ENCODE results near the gene CENPF.
"Not testable (repeated sequence)": the region's sequence is repeated elsewhere in the genome, so short reads cannot be mapped to it uniquely, and the experiment has no call there.

CENPF gene

DNA sequence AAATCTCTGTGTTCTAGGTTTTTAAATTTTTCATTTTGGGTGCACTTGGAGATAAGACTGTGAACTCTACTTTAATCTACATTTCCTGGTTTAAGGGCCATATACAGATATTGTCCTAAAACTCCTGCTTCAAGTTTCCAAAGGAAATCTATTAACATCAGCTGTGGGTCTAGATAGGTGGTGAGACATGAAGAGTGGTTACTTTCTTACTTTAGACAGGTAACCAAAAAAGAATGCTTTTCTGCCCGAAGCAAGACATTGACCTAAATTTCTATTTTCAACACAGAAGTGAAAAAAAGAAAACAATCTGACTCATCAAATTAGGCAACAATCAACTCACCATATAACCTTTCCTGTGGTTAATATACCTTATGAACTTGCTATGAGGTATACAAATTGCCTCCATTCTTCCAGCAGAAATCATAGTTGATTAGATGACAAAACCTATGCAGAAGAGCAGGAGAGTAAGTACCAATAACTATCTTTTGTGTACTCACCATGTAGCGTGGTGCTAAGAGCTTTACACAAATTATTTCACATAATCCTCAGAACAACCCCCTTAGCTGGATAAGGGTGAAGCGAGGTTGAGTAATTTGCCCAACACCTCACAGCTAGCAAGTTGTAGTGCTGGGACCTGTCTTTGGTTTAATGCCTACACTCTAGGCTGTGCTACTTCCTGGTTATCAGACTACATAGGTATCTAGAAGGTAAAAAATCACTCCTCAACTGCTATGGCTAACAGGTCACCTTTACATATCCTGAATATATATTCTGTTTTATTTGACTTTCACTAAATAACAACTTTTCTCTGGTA, 28.2 kb upstream of the CENPF start:
- DNase-seq (ENCODE audit: low read depth, low spot score): no peak
- H3K4me3 ChIP-seq (ENCODE audit: low read depth, low read length): no peak overlapping the region
- in situ Hi-C loops (cut with HindIII; ENCODE audit: low sequenced_read_pairs): no loop called here
- TF ChIP-seq, protein P1, sequence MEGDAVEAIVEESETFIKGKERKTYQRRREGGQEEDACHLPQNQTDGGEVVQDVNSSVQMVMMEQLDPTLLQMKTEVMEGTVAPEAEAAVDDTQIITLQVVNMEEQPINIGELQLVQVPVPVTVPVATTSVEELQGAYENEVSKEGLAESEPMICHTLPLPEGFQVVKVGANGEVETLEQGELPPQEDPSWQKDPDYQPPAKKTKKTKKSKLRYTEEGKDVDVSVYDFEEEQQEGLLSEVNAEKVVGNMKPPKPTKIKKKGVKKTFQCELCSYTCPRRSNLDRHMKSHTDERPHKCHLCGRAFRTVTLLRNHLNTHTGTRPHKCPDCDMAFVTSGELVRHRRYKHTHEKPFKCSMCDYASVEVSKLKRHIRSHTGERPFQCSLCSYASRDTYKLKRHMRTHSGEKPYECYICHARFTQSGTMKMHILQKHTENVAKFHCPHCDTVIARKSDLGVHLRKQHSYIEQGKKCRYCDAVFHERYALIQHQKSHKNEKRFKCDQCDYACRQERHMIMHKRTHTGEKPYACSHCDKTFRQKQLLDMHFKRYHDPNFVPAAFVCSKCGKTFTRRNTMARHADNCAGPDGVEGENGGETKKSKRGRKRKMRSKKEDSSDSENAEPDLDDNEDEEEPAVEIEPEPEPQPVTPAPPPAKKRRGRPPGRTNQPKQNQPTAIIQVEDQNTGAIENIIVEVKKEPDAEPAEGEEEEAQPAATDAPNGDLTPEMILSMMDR (IDR thresholded peaks at IDR 0.05; ENCODE audit: low read depth, low read length): no peak

DNA sequence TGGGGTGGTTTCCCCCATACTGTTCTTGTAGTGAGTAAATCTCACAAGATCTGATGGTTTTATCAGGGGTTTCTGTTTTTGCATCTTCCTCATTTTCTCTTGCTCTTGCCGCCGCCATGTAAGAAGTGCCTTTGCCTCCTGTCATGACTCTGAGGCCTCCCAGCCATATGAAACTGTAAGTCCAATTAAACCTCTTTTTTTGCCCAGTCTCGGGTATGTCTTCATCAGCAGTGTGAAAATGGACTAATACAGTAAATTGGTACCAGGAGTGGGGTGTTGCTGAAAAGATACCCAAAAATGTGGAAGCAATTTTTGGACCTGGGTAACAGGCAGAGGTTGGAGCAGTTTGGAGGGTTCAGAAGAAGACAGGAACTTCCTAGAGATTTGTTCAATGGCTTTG, 26.9 kb upstream of the CENPF start:
- in situ Hi-C loops (cut with HindIII; ENCODE audit: low sequenced_read_pairs); DNase-seq (ENCODE audit: low read depth, low spot score); H3K4me3 ChIP-seq (ENCODE audit: low read depth, low read length): not testable (repeated sequence)

DNA sequence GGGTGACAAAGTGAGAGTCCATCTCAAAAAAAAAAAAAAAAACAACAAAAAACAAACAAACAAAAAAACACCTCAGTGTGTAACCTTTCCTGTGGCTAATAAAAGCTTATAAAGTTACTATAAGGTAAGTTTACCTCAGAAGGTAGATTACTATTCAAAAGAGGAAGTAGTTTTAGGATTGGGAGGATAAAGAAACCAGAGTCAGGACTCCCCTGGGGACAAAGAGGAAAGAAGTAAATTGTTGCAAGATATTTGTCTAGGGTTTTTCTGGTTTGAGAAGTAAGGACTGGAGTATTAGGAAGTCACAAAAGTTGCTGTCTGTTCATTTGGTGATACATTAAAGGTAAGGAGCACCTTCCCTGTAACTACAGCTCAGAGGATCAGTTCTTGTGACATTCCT, 23.8 kb upstream of the CENPF start:
- DNase-seq (ENCODE audit: low read depth, low spot score): no peak
- in situ Hi-C loops (cut with HindIII; ENCODE audit: low sequenced_read_pairs): no loop called here
- no peak overlapping the region for H3K4me3 ChIP-seq (ENCODE audit: low read depth, low read length)
- TF ChIP-seq, protein P1 (IDR thresholded peaks at IDR 0.05; ENCODE audit: low read depth, low read length): no peak

DNA sequence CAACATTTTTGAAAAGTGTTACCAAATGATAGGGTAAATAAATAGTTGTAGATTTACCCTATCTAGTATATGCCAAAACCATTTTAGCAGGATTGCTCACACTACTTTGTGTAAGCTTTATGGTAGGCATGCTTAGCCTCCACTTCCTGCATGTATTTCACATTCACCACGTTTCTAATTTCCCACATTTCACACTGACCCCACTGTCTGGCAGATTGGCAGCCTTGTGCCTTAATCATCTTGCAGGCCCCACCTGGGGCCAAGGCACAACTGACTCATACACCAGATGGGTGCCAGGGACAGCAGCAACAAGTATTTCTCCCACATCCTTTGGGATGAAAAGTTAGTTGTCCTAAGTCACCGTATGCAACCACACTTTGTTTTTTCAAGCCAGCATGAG, 21.2 kb upstream of the CENPF start:
- DNase-seq (ENCODE audit: low read depth, low spot score): peak; percentile 91
- no peak overlapping the region for H3K4me3 ChIP-seq (ENCODE audit: low read depth, low read length)
- in situ Hi-C loops (cut with HindIII; ENCODE audit: low sequenced_read_pairs): no loop called here
- TF ChIP-seq, protein P1 (IDR thresholded peaks at IDR 0.05; ENCODE audit: low read depth, low read length): no peak

DNA sequence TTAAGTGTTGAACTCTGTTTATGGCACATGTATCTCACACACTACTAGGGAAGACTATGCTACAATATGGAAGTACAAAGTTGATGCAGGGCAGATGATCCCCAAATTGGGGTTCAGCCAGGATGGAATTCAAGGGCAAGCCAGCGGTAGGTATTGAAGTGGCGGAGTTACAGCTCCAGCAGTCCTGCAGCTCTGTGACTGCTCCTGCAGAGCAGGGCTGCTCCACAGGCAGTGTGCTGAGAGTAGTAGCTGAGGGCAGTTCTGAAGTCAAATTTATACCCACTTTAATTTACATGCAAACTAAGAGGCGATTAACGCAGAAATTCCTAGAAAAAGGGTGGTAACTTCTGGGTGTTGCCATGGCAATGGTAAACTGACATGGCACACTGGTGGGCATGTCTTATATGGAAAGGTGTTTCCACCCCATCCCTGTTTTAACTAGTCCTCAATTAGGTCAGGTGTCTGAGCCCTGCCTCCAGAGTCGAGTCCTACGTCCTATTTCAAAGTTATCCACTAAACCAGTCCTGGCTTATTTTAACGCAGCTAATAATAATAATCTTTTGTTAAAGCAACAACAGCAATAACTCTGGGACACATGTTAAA, 20.6 kb upstream of the CENPF start:
- TF ChIP-seq, protein P1 (IDR thresholded peaks at IDR 0.05; ENCODE audit: low read depth, low read length): no peak
- H3K4me3 ChIP-seq (ENCODE audit: low read depth, low read length): no peak overlapping the region
- in situ Hi-C loops (cut with HindIII; ENCODE audit: low sequenced_read_pairs): no loop called here
- no peak for DNase-seq (ENCODE audit: low read depth, low spot score)

DNA sequence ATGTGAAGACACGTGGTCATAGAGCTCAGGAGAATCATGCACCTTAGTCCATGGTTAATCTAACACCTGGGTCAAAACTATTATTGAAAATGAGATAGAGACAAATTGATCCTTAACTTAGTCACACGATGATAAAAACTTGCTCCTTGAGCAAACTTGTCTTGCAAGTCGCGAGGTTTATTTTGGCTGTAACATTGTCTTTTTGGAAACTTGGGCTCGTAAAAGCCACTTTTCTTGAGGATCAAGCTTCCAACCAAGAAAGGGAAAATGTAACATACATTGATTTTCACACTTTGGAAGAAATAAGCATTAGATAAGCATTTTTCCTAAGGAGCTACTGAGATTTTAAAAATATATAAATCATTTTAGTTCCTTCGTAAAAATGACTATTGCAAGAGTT, 19.9 kb upstream of the CENPF start:
- in situ Hi-C loops (cut with HindIII; ENCODE audit: low sequenced_read_pairs): no loop called here
- TF ChIP-seq, protein P1 (IDR thresholded peaks at IDR 0.05; ENCODE audit: low read depth, low read length): no peak
- no peak for DNase-seq (ENCODE audit: low read depth, low spot score)
- H3K4me3 ChIP-seq (ENCODE audit: low read depth, low read length): no peak overlapping the region

DNA sequence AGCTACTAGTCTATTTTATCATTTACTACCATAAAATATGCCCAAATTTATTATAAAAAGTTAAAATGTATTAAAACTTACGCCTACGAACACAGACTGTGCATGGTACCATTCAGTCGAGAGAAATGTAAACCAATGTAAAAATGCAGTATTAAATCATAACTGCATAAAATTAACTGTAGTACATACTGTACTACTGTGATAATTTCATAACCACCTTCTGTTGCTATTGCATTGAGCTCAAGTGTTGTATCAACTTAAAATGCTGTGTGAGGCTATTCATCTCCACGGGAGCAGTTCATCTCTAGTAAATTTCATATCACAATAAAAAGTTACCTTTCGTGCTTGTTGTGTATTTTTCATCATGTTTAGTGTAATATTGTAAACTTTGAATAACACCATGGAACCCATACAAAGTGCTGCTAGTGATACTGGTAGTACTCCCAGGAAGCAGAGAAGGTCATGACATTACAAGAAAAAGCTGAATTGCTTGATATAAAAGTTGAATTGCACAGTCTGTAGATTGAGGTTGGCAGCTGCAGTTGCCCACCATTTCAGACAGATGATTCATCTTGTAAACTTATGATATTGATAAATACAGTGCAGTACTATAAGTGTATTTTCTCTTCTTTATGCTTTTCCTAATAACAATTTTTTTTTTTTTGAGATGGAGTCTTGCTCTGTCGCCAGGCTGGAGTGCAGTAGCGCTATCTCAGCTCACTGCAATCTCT, 19.0 kb upstream of the CENPF start:
- TF ChIP-seq, protein P1 (IDR thresholded peaks at IDR 0.05; ENCODE audit: low read depth, low read length): no peak
- in situ Hi-C loops (cut with HindIII; ENCODE audit: low sequenced_read_pairs): no loop called here
- H3K4me3 ChIP-seq (ENCODE audit: low read depth, low read length): no peak overlapping the region
- no peak for DNase-seq (ENCODE audit: low read depth, low spot score)
